Measurements from ENCODE around the gene PSMA3.

- TF ChIP-seq CTCF (IDR thresholded peaks at IDR 0.05; ENCODE audit: low read length) (no peak), EZH2 (optimal IDR thresholded peaks at IDR 0.05; ENCODE audit: low read depth, low read length) (no peak), EZH2phosphoT487 (IDR thresholded peaks at IDR 0.05; ENCODE audit: low read length) (no peak)
Observed at GRCh38 chr14:58216544-58216943, 28.1 kb upstream of the PSMA3 start.
